Thyroid gland (tissue), 4 donors: ENCODE measurements around the gene CHMP4B.

Experiments
- CTCF ChIP-seq, 6 experiments: fragments of 200-600 bp in 3 of 6; fragments of 450-650 bp in 3 of 6; sonication (generic) in 3 of 6; IDR thresholded peaks; one replicate each; pipeline ENCODE4 v1.5.1; 2016 to 2019; ENCODE audit warnings: antibody characterized with exemption in 6 of 6, mild to moderate bottlenecking in 2 of 6, inconsistent platforms in 1 of 6, moderate library complexity in 1 of 6
- POLR2A ChIP-seq, 2 donors: fragments of 450-650 bp; IDR thresholded peaks; one replicate each; pipeline ENCODE4 v1.6.1; 2017; ENCODE audit warnings: antibody characterized with exemption in 2 of 2, mild to moderate bottlenecking in 2 of 2, moderate library complexity in 1 of 2

GRCh38 chr20:33781945-33782344 lies 29.2 kb upstream of the CHMP4B start:
- no peak for TF ChIP-seq CTCF (IDR thresholded peaks at IDR 0.05)
- TF ChIP-seq POLR2A (IDR thresholded peaks at IDR 0.05) = no peak
